Psoas muscle (tissue), 8 donors: ENCODE measurements around the gene PSMD10. TPM values are rescaled to one million over a fixed set of nuclear protein-coding genes. Genes with fewer than 3 reads are reported as not detected.

ENCODE experiments used
- ATAC-seq, 4 donors: fragments of 200-7000 bp; cut with Tn5 transposase; one replicate each; pipeline ENCODE4 v1.9.1; 2020; ENCODE audit warnings: moderate library complexity in 3 of 4, mild to moderate bottlenecking in 2 of 4
- DNase-seq, 2 donors: peaks; one replicate each; pipeline ENCODE4 v3.0.0-alpha.2; 2020
- H3K27ac ChIP-seq: fragments of 200-600 bp; one replicate; pipeline ENCODE4 v1.8.0; 2022
- H3K27me3 ChIP-seq, 3 donors: fragments of 200-600 bp in 1 of 3; one replicate each; pipeline versions ENCODE4 v1.6.1 to v1.8.0; 2013 to 2022; ENCODE audit warnings: low read length in 2 of 3, mild to moderate bottlenecking in 2 of 3, moderate library complexity in 1 of 3; ENCODE audit not compliant: insufficient read depth in 3 of 3
- H3K36me3 ChIP-seq, 2 donors: fragments of 200-600 bp in 1 of 2; one replicate each; pipeline versions ENCODE4 v1.6.1 to v1.8.0; 2013 to 2022; ENCODE audit warnings: low read depth in 1 of 2, mild to moderate bottlenecking in 1 of 2, moderate library complexity in 1 of 2; ENCODE audit not compliant: insufficient read depth in 1 of 2
- H3K4me1 ChIP-seq: fragments of 200-600 bp; one replicate; pipeline ENCODE4 v1.8.0; 2022
- H3K4me3 ChIP-seq: fragments of 200-600 bp; one replicate; pipeline ENCODE4 v1.8.0; 2022; ENCODE audit warnings: mild to moderate bottlenecking
- H3K9me3 ChIP-seq: fragments of 200-600 bp; one replicate; pipeline ENCODE4 v1.8.0; 2022
- CTCF ChIP-seq: fragments of 200-600 bp; IDR thresholded peaks from one replicate; pipeline ENCODE4 v1.8.0; 2022; ENCODE audit warnings: antibody characterized with exemption
- WGBS, 3 donors: extraction: QIAGEN DNeasy Blood & Tissue Kit; methylation state at CpG; one replicate each; pipeline versions ENCODE4 v1.1.6 to v1.1.7; 2013; 5-methylcytosine and 5-hydroxymethylcytosine counted together
- intact Hi-C, 2 donors: fragments of 100-400 bp; cut with DNase I; formaldehyde crosslinking; loops; one replicate each; pipeline versions ENCODE4 v1.11.0 to v1.14.2; 2022
- polyA plus RNA-seq, 3 donors: library from polyadenylated mRNA; stranded (reverse); fragments of 200-250 nt; gene quantifications; one replicate each; pipeline ENCODE4 v1.2.3, GENCODE V29; 2013
- total RNA-seq, 4 donors: library from RNA; stranded (reverse); fragmentation: NEBNext Ultra II Directional in 2 of 4; extraction: Animal tissue kit (Norgen Biotek cat#: 25700) in 2 of 4; gene quantifications; one replicate each; pipeline versions ENCODE4 v1.2.1 to v1.2.4, GENCODE V29; 2021 to 2023
- donor health status: healthy with polysubstance abuse.
- donor health status: DM: no; HTN: no; CAD: no; lungs with moderate emphysema.
- donor health status: Bipolar disorder and iron deficiency.
- donor health status: healthy.
- donor health status: DM: yes; HTN: yes; CAD: no.
- donor health status: DM: no; HTN: no; CAD: no.
- donor health status: DM: no; HTN: no; CAD: no.
- donor health status: DM: yes; HTN: yes; CAD: no.

Gene PSMD10
- total and polyA plus RNA-seq, 7 donors = 11.3 to 37.0 (median 19.6) TPM

GRCh38 chrX:108123591-108124366, 32.4 kb upstream of the PSMD10 start:
- no peaks in the 10 kb centered on the region for H3K27me3 ChIP-seq
- H3K4me3 ChIP-seq = no peak overlapping the region
- peak; percentile 72 to 96 (median 87) for ATAC-seq
- H3K36me3 ChIP-seq = peaks cover 0 to 12% of the 10 kb centered on the region in 2 donors
- WGBS, 3 donors = 65 to 76% (median 75%) methylated on average over 3 of the region's 3 CpGs
- intact Hi-C loops = no loop called here
- peak in 1 of 2 donors; percentile 57 for DNase-seq
- peaks cover 7% of the 10 kb centered on the region for H3K4me1 ChIP-seq
- no peaks in the 10 kb centered on the region for H3K9me3 ChIP-seq
- no peak for TF ChIP-seq CTCF
- H3K27ac ChIP-seq = peak overlapping the region; percentile 71

GRCh38 chrX:108122748-108123147, 31.4 kb upstream of the PSMD10 start:
- WGBS, 3 donors = 61 to 83% (median 61%) methylated on average over 2 of the region's 2 CpGs
- H3K36me3 ChIP-seq = peaks cover 0 to 10% of the 10 kb centered on the region in 2 donors
- peak overlapping the region; percentile 71 for H3K27ac ChIP-seq
- intact Hi-C loops = no loop called here
- H3K4me1 ChIP-seq = peaks cover 7% of the 10 kb centered on the region
- no peaks in the 10 kb centered on the region for H3K9me3 ChIP-seq
- H3K27me3 ChIP-seq = no peaks in the 10 kb centered on the region
- no peak overlapping the region for H3K4me3 ChIP-seq
- ATAC-seq = peak in 1 of 4 donors; percentile 43
- no peak for DNase-seq
- no peak for TF ChIP-seq CTCF

- Histone ChIP-seq H3K4me1 (peaks cover 7% of the 10 kb centered on the region), H3K27ac (no peak overlapping the region), H3K4me3 (no peak overlapping the region), H3K9me3 (no peaks in the 10 kb centered on the region), H3K27me3 (peaks cover 0 to 5% (median 0%) of the 10 kb centered on the region in 3 donors), H3K36me3 (peaks cover 0 to 4% of the 10 kb centered on the region in 2 donors)
- no peak for TF ChIP-seq CTCF
- WGBS, 3 donors = 10 to 18% (median 11%) methylated on average over 3 of the region's 3 CpGs
- DNase-seq (no peak), ATAC-seq (no peak)
- intact Hi-C loops = no loop called here
These were observed 29.9 kb upstream of the PSMD10 start for GRCh38 chrX:108121291-108121690.

GRCh38 chrX:108117988-108118387, 26.6 kb upstream of the PSMD10 start:
- no peaks in the 10 kb centered on the region for H3K36me3 ChIP-seq
- H3K4me3 ChIP-seq = no peak overlapping the region
- H3K27ac ChIP-seq = no peak overlapping the region
- DNase-seq (no peak), ATAC-seq (no peak)
- H3K9me3 ChIP-seq = no peaks in the 10 kb centered on the region
- intact Hi-C loops = no loop called here
- peaks cover 6% of the 10 kb centered on the region for H3K4me1 ChIP-seq
- TF ChIP-seq CTCF = no peak
- 37 to 51% (median 40%) methylated on average over 3 of the region's 3 CpGs for WGBS, 3 donors
- peaks cover 0 to 5% (median 0%) of the 10 kb centered on the region in 3 donors for H3K27me3 ChIP-seq
